ENCODE data around the gene GRPEL1. TPM values are rescaled to one million over a fixed set of nuclear protein-coding genes. Genes with fewer than 3 reads are reported as not detected.
A peak's percentile ranks its signal among the peaks of the same experiment; 100 is the strongest.

Gene GRPEL1
- total and polyA plus RNA-seq, 2 experiments from 2014 or later: 28.3 to 56.5 TPM

DNA sequence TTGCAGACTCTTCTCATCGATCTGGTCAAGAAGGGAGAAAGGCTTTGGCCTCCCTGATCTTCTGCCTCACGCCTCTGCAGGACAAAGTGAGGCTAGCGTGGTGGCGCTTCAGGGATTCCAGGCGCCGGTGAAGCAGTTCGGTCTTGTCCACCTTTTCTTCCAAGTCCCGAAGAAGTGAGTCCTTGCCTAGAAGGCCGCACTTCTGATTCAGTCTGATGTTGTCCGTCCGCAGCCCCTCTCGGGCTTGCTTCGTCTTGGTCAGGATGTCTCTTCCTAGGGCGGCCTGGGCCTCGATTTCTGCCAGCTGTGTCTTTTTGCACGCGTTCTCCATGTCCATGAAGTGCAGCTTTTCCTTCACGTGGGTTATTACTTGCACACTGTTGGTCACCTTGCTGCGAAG lies 26.6 kb downstream of the GRPEL1 start:
- no peak overlapping the region for H2AFZ ChIP-seq
- DNase-seq (ENCODE audit: low spot score): no peak
- H3K36me3 ChIP-seq (replicated peaks; ENCODE audit: insufficient read depth, low read depth): no peaks in the 10 kb centered on the region
- no peaks in the 10 kb centered on the region for H3K9me2 ChIP-seq (replicated peaks; ENCODE audit: insufficient read depth)
- H3K9me3 ChIP-seq (ENCODE audit: low read depth): no peaks in the 10 kb centered on the region
- H3K79me2 ChIP-seq: peaks cover 30% of the 10 kb centered on the region
- H3K4me3 ChIP-seq: no peak overlapping the region
- WGBS (ENCODE audit: low lambda C conversion rate, missing lambda C conversion rate): 97% methylated on average over 19 of the region's 19 CpGs
- peaks cover 27% of the 10 kb centered on the region for H4K20me1 ChIP-seq (ENCODE audit: insufficient read depth, poor library complexity, severe bottlenecking)
- H3K4me2 ChIP-seq: peak overlapping the region; percentile 90
- peaks cover 25% of the 10 kb centered on the region for H3K4me1 ChIP-seq (ENCODE audit: insufficient read depth)
- TF ChIP-seq, protein P1, sequence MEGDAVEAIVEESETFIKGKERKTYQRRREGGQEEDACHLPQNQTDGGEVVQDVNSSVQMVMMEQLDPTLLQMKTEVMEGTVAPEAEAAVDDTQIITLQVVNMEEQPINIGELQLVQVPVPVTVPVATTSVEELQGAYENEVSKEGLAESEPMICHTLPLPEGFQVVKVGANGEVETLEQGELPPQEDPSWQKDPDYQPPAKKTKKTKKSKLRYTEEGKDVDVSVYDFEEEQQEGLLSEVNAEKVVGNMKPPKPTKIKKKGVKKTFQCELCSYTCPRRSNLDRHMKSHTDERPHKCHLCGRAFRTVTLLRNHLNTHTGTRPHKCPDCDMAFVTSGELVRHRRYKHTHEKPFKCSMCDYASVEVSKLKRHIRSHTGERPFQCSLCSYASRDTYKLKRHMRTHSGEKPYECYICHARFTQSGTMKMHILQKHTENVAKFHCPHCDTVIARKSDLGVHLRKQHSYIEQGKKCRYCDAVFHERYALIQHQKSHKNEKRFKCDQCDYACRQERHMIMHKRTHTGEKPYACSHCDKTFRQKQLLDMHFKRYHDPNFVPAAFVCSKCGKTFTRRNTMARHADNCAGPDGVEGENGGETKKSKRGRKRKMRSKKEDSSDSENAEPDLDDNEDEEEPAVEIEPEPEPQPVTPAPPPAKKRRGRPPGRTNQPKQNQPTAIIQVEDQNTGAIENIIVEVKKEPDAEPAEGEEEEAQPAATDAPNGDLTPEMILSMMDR (IDR thresholded peaks at IDR 0.05; ENCODE audit: poor library complexity): no peak
- TF ChIP-seq EZH2phosphoT487 (IDR thresholded peaks at IDR 0.05; ENCODE audit: low read depth, severe bottlenecking, unreplicated experiment) (no peak), EZH2 (IDR thresholded peaks at IDR 0.05; ENCODE audit: borderline replicate concordance) (no peak)
- no peak overlapping the region for H3K27ac ChIP-seq
- no peaks in the 10 kb centered on the region for H3K27me3 ChIP-seq

DNA sequence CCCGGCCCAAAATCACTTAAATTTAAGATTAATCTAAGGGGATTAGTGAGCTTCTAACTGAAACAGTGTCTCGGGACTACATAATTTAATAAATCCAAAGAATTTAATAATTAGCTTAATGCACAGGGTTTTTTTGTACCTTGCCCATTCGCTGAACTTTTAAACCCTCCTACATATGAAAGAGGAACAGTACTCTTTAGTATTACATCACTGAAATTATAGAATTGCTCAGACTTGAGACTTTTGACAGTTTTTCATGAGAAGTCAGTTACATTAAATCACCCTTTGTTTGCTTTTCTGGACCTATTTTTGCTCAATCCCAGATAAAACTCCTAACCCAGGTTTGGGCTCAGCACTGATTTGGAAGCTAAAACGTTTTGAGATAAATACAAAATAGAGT lies 27.1 kb downstream of the GRPEL1 start:
- no peaks in the 10 kb centered on the region for H3K27me3 ChIP-seq
- H3K9me3 ChIP-seq (ENCODE audit: low read depth): no peaks in the 10 kb centered on the region
- TF ChIP-seq EZH2 (IDR thresholded peaks at IDR 0.05; ENCODE audit: borderline replicate concordance) (no peak), EZH2phosphoT487 (IDR thresholded peaks at IDR 0.05; ENCODE audit: low read depth, severe bottlenecking, unreplicated experiment) (no peak)
- TF ChIP-seq, protein P1 (IDR thresholded peaks at IDR 0.05; ENCODE audit: poor library complexity): no peak
- DNase-seq (ENCODE audit: low spot score): no peak
- H3K79me2 ChIP-seq: peaks cover 25% of the 10 kb centered on the region
- no peak overlapping the region for H3K4me2 ChIP-seq
- H3K36me3 ChIP-seq (replicated peaks; ENCODE audit: insufficient read depth, low read depth): no peaks in the 10 kb centered on the region
- 85% methylated on average over 4 of the region's 4 CpGs for WGBS (ENCODE audit: low lambda C conversion rate, missing lambda C conversion rate)
- peaks cover 25% of the 10 kb centered on the region for H3K4me1 ChIP-seq (ENCODE audit: insufficient read depth)
- no peaks in the 10 kb centered on the region for H3K9me2 ChIP-seq (replicated peaks; ENCODE audit: insufficient read depth)
- no peak overlapping the region for H3K4me3 ChIP-seq
- H2AFZ ChIP-seq: no peak overlapping the region
- no peak overlapping the region for H3K27ac ChIP-seq
- H4K20me1 ChIP-seq (ENCODE audit: insufficient read depth, poor library complexity, severe bottlenecking): peaks cover 22% of the 10 kb centered on the region

DNA sequence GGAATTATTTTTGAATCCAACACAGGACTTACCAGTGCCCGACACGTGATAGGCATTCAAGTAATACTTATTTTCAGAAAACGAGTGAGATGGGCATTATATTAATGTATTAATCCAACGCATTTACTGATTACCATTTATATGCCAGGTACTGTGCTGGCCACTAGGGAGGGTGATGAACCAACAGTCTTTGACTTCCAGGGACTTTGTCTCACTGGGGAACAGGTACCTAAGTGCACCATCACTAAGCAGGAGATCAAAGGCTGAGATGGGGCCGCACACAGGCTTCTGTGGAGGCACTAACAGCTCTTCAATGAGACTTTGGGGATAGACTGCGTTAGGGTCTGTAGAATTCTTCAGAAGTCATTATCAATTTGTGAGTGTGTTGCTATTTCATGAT lies 30.4 kb downstream of the GRPEL1 start:
- WGBS (ENCODE audit: low lambda C conversion rate, missing lambda C conversion rate): 79% methylated on average over 6 of the region's 6 CpGs
- no peak overlapping the region for H3K4me2 ChIP-seq

More for the DNA sequence above, 30.4 kb downstream of the GRPEL1 start:
- DNase-seq (ENCODE audit: low spot score): no peak
- Histone ChIP-seq H3K27ac (no peak overlapping the region), H2AFZ (no peak overlapping the region), H3K36me3 (replicated peaks; ENCODE audit: insufficient read depth, low read depth) (no peaks in the 10 kb centered on the region), H3K4me3 (no peak overlapping the region), H3K79me2 (peaks cover 3% of the 10 kb centered on the region), H4K20me1 (ENCODE audit: insufficient read depth, poor library complexity, severe bottlenecking) (no peaks in the 10 kb centered on the region), H3K27me3 (no peaks in the 10 kb centered on the region), H3K4me1 (ENCODE audit: insufficient read depth) (peaks cover 14% of the 10 kb centered on the region), H3K9me3 (ENCODE audit: low read depth) (no peaks in the 10 kb centered on the region), H3K9me2 (replicated peaks; ENCODE audit: insufficient read depth) (no peaks in the 10 kb centered on the region)
- TF ChIP-seq, protein P1 (IDR thresholded peaks at IDR 0.05; ENCODE audit: poor library complexity): no peak
- no peak for TF ChIP-seq EZH2phosphoT487 (IDR thresholded peaks at IDR 0.05; ENCODE audit: low read depth, severe bottlenecking, unreplicated experiment)
- TF ChIP-seq EZH2 (IDR thresholded peaks at IDR 0.05; ENCODE audit: borderline replicate concordance): no peak

Measured in hepatocyte (in vitro differentiated cells).